ENCODE measurements around the gene TRAM2.

GRCh38 chr6:52475307-52475706, 101.6 kb downstream of the TRAM2 start:
- TF ChIP-seq, protein P1, sequence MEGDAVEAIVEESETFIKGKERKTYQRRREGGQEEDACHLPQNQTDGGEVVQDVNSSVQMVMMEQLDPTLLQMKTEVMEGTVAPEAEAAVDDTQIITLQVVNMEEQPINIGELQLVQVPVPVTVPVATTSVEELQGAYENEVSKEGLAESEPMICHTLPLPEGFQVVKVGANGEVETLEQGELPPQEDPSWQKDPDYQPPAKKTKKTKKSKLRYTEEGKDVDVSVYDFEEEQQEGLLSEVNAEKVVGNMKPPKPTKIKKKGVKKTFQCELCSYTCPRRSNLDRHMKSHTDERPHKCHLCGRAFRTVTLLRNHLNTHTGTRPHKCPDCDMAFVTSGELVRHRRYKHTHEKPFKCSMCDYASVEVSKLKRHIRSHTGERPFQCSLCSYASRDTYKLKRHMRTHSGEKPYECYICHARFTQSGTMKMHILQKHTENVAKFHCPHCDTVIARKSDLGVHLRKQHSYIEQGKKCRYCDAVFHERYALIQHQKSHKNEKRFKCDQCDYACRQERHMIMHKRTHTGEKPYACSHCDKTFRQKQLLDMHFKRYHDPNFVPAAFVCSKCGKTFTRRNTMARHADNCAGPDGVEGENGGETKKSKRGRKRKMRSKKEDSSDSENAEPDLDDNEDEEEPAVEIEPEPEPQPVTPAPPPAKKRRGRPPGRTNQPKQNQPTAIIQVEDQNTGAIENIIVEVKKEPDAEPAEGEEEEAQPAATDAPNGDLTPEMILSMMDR (IDR thresholded peaks at IDR 0.05) = no peak
- no peak for TF ChIP-seq POLR2A (IDR thresholded peaks at IDR 0.05)

Data from adrenal gland (tissue), 5 donors.